OCI-LY3 (cell line): ENCODE measurements around the gene IPO4.

Source experiments
- CTCF ChIP-seq: fragments of 200-600, 300-600 bp; sonication (generic); IDR thresholded peaks from 2 replicates; pipeline ENCODE4 v1.5.1; 2014; ENCODE audit warnings: antibody characterized with exemption, low read length, low read depth
- EZH2phosphoT487 ChIP-seq: fragments of 200-600 bp; shearing (Covaris generic); IDR thresholded peaks from 2 replicates; pipeline ENCODE4 v1.6.1; 2018; ENCODE audit warnings: antibody characterized with exemption, mixed run types, low read depth

GRCh38 chr14:24135834-24136683 lies 52.6 kb downstream of the IPO4 start, which contains the start of gene PSME1:
- TF ChIP-seq CTCF, result no peak
- TF ChIP-seq EZH2phosphoT487, result no peak
